Activated T-helper 1 cell treated with Interleukin-2 at 50 U/mL for 16 hours (primary cell): ENCODE results near the gene CCNL2.
"Not testable (repeated sequence)": the region's sequence is repeated elsewhere in the genome, so short reads cannot be mapped to it uniquely, and the experiment has no call there.

Experiments
- DNase-seq: peaks from one replicate; pipeline ENCODE4 v3.0.0-alpha.2; 2020; ENCODE audit warnings: low read depth

Gene CCNL2

DNA sequence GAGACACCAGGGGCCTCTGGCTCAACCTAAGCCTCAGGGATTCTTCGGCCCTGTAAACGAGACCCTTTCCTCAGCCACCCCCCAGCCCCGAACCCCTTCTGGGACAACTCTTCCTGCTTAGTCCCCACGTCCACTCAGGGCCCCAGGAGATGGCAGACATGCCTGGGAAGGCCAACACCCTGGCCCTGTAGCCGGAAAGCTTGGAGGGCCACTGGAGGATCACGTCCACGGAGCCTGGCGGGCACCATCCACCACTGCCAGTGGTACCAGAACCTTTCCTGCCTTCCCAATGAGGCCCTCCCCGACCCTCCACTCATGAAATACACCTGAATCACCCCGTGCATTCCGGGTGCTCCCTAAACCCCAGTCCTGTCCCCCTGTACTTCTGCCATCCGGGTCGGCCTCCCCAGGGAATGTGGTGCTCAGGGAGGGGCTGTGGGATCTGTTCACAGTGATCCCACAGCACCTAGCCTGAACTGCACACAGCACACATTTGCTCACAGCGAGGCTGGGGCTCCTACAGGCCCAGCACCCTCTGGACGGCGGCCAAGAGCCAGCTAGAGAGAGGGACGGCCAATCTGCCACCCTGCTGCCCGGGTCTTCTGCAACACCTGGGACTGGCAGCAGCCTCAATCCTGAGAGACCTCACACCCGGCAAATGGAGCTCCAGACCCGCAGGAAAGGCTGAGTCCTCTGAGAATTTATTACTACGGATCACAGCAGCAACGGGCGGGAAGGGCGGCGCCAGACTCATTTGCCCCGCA is 25.9 kb downstream of the CCNL2 start:
- DNase-seq = no peak

DNA sequence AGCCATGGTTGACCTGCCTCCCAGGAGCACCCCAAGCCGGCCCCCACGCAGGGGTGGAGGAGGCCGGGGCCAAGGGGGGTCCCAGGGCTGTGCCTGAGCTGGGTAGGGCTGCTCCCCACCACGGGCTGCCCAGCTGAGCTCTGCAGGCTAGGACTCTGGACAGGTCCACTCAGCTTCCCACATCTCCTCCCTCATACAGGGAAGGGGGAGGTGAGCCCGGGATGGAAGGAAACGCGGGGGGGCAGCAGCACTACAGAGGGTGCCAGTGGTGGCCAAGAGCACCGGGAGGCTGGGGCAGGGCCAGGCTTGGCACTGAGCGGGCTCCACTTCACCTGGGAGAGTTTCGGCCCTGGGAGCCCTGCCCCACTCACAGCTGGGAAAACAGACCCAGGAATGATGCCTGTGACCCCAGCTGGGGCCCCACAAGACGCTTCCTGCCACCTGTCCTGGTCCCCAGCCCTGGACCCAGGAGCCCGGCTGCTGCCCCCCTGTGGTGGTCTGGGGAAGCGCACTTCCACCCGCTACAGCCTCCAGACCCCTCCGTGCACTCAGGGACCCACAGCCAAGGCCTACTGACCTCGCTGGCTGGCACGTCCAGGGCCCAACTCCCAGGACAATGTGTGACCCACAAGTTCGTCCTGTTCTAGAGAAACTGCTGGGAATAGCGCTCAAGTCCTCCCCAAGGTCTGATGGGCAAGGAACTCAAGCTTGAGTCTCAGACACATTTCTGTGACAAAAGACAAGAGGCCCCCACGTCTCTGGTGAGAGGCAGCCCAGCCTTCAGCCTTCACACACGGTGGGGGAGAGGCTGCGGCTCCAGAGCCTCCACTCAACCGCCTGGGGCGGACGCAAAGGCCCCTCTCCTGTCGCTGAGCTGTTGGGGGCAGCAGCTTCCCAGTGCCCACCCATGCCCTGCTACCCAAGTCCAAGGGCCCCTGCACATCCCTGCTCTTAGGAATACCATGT is 27.1 kb downstream of the CCNL2 start:
- DNase-seq = peak; percentile 66

DNA sequence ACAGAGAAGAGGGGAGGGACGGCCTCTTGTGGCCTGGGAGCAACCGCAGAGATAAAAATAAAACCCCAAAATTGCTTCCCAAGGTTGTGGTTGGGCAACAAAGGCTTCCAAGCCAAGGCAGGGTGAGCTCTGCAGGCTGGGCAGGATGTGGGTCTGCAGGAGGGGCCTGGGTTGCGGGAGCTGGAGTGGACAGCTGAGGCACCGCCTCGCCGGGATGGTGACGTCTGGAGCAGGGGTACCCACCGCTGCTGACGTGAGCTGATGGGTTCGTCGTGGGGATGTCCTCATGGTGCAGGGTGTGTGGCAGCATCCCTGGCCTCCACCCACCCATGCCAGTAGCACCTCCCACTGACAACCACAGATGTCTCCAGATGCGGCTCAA is 27.8 kb downstream of the CCNL2 start:
- peak; percentile 47 for DNase-seq

DNA sequence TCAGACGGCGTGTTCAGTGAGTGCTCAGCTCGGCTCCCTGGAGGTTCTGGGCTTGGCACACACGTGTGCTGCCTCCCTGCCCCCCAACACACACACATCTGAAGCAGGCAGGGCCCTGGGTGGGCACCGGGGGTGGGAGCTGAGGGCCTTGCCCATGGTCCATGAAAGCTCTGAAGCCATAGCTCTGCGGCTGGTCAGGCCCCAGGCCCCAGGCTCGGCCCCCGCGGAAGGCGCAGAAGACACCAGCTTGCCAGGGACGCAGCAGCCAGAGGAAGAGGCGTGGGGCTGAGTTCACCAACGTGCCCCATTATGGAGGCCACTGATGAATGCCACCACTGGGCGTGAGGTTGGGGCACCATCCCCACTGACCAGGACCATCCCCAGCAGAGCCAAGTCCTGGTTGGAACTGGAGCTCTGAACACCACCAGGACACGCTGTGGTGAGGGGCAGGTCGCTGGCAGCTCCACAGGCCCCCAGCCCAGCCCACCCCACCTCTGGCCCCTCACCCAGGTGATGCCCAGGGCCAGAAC is 28.3 kb downstream of the CCNL2 start:
- DNase-seq = no peak

DNA sequence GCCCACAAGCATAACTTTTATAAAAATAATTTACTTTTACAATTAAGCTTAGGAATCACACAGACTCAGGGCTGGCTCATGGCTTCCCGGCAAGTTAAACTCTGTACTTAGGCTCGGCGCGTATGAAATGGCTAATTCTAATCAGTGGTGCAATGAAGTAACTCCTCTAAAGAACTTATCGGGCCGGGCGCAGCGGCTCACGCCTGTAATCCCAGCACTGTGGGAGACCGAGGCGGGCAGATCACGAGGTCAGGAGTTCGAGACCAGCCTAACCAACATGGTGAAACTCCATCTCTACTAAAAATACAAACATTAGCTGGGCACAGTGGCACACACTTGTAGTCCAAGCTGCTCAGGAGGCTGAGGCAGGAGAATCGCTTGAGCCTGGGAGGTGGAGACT is 29.0 kb downstream of the CCNL2 start:
- DNase-seq = not testable (repeated sequence)

DNA sequence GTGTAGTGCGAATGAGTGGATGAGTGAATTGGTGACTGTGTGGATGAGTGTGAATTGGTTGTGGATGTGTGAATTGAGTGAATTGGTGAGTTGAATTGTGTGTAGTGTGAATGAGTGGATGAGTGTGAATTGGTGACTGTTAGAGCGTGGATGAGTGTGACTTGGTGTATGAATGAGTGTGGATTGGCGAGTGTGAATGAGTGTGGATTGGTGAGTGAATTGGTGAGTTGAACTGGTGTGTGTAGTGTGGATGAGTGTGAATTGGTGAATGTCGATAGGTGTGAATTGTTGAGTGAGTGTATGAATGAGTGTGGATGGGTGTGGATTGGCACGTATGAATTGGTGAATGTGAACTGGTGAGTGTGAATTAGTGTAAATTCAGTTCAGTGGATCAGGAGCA is 31.8 kb downstream of the CCNL2 start:
- DNase-seq = no peak

DNA sequence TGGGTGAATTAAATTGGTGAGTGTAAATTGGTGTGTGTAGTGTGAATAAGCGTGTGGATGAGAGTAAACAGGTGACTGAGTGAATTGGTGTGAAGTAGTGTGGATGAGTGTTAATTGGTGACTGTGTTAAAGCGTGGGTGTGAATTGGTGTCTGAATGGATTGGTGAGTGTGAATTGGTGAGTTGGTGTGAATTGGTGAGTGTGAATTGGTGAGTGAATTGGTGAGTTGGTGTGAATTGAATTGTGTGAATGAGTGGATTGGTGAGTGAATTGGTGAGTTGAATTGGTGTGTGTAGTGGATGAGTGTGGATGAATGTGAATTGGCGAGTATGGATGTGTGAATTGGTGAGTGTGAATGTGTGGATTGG is 32.5 kb downstream of the CCNL2 start:
- no peak for DNase-seq

DNA sequence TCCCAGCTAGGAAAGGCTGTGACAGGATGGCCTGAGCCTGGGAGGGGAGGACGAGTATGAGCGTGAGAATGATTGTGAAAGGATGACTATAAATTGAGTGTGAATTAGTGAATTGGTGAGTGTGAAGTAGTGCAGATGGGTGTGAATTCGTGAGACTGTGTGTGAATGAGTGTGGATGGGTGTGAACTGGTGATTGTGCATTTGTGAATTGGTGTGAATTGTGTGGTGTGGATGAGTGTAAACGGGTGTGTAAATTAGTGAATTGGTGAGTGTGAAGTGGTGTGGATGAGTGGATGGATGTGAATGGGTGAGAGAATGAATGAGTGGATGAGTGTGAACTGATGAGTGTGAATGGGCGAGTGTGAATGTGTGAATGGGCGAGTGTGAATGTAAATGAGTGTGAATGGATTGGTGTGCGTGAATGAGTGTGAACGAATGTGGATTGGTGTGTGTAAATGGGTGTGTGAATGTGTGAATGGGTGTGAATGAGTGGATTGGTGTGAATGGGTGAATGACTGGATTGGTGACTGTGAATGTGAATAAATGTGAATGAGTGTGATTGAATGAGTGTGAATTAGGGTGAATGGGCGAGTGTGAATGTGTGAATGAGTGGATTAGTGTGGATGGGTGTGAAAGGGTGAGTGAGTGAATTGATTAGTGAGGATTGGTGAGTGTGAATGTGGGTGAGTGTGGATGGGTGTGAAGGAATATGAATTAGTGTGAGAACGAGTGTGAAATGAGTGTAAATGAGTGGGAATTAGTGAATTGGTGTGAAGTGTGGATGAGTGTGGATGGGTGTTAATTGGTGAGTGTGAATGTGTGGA is 33.0 kb downstream of the CCNL2 start:
- DNase-seq = no peak

DNA sequence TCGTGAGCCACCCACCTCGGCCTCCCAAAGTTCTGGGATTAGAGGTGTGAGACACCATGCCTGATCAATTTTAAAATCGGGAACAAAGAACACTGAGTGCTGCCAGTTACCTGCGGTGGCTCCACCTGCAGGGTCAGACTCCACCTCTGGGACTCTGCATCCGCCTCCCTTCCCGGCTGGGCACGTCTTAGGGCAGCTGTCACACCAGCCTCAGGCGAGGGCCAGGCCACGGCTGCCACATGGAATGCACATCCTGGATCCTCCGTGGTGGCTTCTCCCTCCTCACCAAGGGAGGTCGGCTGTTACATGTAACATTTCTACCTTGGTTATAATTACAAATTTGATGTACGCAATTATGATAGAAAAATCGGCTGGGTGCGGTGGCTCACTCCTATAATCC is 34.9 kb downstream of the CCNL2 start:
- DNase-seq = no peak

DNA sequence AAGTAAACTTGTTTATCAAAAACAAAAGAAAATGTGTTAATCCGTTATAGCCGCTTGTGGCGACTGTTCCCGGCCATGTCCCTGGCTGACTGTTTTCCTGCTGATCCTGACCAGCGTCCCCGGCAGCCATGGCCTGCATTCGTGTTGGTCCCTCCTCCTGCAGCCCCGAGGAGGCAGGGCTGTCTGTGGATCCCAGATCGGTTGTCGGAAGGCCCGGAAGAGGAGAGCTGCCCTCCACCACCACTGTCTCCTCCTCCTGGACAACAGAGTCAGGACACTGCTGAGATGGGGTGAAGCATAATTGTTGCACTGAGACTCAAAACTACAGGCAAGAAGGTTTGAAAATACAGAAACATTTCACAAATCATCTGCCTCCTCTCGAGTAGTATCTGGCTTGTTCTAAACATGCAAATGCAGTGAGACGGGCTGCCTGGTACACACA is 37.1 kb downstream of the CCNL2 start:
- no peak for DNase-seq

DNA sequence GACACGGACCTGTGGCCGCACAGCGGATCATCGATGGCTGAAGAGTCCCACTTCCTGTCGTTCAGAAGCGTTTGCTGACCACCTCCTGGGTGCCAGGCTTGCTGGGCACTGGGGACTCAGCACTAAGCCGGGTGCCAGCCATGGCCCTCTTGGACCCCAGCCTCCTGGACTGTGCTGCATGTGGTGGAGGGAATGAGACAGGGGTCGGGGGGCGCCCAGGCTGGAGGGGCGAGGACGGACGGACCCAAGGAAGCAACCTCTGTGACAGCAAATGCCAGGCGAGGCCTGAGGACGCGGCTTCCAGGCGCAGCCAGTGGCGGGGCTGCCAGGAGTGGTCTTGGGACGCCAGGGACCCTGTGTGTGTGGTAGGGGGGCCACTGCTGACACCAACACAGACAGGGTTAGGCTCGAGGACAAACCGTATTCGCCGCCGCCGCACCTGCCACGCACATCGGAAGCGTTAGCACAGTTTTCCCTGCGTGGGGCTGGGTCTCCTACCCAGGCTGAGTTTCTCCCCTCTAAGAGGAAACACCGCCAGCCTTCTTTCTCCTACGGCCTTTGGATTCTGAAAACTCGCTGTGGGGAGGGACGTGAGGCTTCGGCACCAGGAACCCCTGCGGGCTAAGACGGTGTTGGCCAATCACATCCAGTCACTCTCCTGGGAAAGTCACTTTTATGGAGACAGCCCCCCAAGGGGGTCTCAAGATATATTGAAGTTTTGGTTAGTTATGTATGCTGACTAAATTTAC is 37.7 kb downstream of the CCNL2 start:
- no peak for DNase-seq

DNA sequence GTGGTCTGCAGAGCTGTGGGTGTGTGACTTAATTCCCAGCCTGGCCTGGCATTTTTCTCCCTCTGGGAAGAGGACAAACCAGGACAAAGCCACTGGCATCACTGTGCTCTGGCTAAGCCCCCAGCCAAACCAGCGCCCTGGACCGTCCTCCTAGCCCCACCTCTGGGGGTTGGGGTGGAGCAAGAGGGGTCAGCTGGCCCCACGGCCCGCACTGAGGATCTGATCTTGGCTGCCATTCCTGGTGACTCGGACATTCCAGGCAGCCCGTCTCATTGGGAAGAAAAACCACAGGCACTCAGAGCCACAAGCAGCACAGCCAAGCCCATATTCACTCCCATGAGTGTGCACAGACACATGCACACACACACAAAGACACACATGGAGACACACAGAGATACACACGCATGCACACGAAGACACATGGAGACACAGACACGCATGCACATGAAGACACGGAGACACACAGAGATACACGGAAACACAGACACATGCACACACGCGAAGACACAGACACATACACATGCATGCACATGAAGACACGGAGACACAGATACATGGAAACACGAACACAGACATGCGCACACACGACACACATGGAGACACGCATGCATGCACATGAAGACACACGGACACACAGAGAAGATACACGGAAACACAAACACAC is 38.5 kb downstream of the CCNL2 start:
- no peak for DNase-seq

DNA sequence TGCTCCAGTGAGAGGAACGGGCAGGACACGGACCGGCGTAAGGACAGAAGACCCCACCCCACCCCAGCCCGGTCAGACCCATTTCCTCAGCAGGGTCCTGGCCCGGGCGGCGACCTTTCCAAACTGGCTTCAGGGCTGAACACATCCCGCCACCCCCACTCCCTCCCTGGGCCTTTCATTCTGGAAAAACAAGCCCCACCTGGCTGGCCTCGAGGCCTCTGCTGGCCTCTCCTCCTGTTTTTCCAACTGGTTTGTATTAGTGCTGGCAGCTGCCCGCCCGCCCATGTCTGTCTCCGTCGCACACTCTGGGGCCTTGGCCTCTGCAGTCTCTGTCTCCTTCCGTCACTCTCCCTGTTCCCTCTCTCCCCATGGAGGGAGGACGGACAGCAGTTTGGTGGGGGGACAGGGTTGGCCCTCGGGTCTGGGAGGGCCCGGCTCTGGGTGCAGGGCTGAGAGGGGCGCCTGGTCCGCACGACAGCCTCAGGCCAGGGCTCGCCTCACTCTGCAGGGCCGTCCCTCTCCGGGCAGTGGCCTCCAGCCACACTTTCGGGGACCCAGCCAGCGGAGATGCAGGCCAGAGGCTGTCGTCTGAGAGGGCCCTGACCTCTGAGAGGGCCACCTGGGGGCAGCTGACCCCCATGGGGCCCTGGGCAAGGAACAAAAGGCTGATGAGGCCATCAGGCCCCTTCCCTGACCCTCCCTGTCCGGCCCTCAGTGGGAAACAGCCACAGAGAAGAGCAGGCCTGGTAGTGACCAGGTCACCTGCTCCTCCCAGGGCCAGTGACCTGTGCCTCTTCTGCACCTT is 39.3 kb downstream of the CCNL2 start:
- no peak for DNase-seq

DNA sequence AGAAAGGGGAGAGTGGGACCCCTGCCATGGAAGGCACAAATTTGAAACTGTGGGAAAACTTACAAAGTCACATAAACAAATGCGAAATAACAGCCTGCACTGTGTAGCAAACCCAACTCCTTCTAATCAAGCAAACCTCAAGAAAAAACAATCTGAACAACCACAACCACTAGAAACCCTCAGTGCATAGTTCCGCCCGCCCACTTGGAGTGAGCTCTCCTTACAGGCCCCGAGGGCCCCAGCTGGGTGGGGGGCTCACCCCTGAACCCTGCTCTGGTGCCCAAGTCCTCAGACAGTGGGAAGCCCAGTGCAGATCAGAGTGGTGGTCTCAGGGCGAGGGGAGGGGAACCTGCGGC is 39.8 kb downstream of the CCNL2 start:
- no peak for DNase-seq

DNA sequence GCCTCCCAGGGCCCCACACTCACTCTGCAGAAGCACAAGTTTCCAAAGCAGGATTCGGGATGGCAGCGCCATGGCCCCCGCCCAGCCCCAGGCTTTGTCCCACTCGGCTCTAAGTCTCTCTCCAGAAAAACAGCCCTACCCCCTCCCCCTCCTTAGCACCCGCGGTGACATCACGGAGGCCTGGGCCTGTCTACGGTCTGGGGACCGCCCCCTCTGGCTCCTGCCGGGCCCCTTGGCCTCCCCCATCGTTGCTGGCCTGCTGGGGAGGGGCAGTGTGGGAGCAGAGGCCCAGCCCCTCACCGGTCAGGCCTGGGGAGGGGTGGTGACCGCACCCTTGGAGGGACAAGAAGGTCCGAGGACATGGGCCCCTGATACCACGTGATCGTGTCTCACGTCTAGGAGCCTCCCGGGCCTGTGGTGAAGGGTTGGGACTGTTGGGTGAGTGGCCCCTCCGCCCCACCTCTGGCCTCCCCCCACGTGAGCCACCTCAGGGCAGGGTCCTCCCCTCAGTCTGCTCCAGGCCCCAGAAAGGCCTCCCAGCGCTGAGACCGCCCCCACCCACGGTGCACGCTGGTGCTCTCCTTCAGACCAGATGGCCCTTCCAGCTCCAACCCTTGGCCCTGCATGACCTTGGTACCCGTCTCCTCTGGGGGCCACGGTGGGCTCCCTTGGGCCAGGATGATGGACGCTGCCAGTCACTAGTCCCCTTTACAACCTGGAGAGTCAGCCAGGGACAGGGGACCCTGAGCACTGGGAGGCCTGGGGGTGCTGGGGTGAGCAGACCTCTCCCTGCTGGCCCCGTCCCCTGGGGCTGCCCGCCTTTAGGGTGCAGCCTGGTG is 40.5 kb downstream of the CCNL2 start, which contains the start of gene MXRA8:
TSS of gene MXRA8 (minus strand) at position 123 of the 839 bp plus-strand sequence. CDS start at position 72, 51 bp downstream.
- no peak for DNase-seq

DNA sequence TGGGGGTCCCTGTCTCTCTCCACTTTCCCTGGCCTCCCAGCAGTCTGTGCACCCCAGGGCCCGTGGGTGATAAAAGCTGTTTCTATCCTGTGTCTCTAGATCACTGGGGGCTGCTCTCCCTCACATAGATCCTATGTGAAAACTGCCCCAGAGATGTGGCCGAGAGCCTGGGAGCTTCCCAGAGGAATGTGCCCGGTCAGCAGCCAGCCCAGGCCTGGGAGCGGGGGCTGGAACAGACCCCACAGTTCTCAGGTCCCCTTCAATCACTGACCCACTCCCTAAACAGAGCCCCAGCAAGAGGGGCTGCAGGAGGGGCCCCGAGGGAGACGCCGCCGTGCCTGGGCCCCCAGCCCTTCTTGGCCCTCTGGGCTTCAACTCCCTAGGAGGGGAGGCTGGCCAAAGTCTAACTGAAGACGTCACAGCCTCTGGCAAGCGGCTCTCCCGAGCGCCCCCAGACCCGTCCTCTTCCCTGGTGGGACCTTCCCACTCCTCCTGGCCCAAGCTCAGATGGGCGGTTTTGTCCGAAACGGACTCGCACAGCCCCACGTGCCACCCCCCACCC is 41.2 kb downstream of the CCNL2 start:
- no peak for DNase-seq

DNA sequence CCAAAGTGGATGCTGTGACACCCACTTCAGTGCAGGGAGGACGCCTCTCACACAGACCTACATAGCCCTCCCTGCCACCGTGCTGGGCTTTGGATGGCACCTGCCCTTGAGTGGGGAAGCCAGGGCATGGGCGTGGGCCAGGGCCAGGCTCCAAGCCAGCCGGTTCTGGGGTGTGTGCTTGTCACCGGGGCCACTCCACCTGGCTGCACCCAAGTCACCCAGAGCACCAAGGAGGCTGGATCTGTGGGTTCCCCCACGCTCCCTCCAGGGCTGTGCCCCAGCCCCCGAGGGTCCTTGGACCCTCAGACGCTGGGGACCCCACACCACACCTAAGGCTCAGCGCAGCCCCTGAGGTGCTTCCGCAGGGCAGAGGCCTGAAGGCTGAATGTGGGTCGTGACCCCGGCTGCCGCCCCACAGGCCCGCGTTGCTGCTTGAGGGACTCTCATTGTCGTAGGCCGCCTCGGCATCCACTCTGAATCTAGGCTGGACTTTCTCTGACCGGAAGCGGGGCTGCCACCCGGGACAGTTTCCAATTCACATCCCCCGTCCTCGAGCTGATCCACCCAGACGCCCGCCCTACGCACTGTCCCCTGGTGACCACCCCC is 42.2 kb downstream of the CCNL2 start:
- DNase-seq = no peak

DNA sequence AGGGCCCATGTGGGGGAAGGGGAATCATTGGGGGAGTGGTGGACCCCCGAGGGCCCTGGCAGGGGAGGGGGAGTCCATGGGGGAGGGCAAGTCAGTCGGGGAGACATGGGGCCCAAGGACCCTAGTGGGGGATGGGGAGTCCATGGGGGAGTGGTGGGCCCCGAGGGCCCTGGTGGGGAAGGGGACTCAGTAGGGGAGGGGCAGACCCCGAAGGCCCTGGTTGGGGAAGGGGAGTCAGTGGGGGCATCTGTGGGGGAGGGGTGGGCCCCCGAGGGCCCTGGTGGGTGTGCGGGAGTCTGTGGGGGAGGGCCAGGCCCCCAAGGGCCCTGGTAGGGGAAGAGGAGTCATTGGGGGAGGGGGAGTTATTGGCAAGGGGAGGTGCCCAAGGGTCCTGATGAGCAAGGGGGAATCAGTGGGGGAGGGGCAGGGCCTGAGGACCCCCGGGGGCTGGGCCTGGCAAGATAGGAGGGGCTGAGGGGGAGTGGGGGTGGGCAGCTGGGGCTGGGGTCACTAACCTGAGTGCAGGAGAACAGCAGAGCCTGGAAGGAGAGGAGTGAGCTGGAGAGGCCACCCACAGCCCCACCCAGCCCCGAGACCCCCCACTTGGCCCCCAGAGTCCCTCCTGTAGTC is 42.9 kb downstream of the CCNL2 start:
- no peak for DNase-seq
